GM10266 (cell line): ENCODE results near the gene PAIP2B.

Experiments
- DNase-seq: peaks from one replicate; pipeline ENCODE4 v3.0.0; 2012; ENCODE audit errors: extremely low spot score
- CTCF ChIP-seq: IDR thresholded peaks from 2 replicates; pipeline ENCODE4 v1.5.1; 2012; ENCODE audit warnings: mild to moderate bottlenecking, low read depth; ENCODE audit not compliant: control insufficient read depth, insufficient read depth; ENCODE audit errors: missing control alignments

The PAIP2B gene

DNA sequence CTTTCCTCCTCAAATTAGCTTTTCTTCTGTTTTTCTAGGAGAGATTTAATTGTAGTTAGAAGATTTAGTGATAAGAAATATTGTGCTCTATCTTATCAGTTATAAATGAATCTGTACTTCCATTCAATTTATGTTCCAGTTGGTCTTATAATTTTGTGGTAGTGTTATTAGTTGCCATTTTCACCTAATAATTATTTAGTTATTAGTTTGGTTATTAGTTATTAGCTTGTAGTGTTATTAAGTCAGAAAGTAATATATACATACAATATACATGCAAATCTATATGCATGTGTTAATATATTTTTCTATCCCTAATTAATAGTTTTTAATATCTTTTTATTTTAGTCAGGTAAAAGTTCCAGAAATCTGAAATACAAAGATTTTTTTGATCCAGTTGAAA is 93.3 kb downstream of the PAIP2B start:
- TF ChIP-seq CTCF: no peak
- DNase-seq: no peak
